GM12892 (cell line): ENCODE data around the gene FBXL14.

Source experiments
- POLR2A ChIP-seq: IDR thresholded peaks from 2 replicates; pipeline ENCODE4 v1.6.1; 2011; ENCODE audit warnings: low read depth, low read length, control low read depth
- POLR2AphosphoS5 ChIP-seq: IDR thresholded peaks from 2 replicates; pipeline ENCODE4 v1.6.1; 2011; ENCODE audit warnings: low read depth, low read length, control low read depth
- TAF1 ChIP-seq: IDR thresholded peaks from 2 replicates; pipeline ENCODE4 v1.6.1; 2011; ENCODE audit warnings: low read depth, mild to moderate bottlenecking, control low read depth, low read length, borderline replicate concordance

GRCh38 chr12:1565172-1565571 is 29.2 kb downstream of the FBXL14 start:
- TF ChIP-seq POLR2A (no peak), POLR2AphosphoS5 (no peak), TAF1 (no peak)
